ENCODE results near the gene TTC6. TPM values are rescaled to one million over a fixed set of nuclear protein-coding genes. Genes with fewer than 3 reads are reported as not detected.
A peak's percentile ranks its signal among the peaks of the same experiment; 100 is the strongest.

Gene TTC6
- total RNA-seq, 1 donor from 2014 or later: not detected

- TF ChIP-seq, protein P1, sequence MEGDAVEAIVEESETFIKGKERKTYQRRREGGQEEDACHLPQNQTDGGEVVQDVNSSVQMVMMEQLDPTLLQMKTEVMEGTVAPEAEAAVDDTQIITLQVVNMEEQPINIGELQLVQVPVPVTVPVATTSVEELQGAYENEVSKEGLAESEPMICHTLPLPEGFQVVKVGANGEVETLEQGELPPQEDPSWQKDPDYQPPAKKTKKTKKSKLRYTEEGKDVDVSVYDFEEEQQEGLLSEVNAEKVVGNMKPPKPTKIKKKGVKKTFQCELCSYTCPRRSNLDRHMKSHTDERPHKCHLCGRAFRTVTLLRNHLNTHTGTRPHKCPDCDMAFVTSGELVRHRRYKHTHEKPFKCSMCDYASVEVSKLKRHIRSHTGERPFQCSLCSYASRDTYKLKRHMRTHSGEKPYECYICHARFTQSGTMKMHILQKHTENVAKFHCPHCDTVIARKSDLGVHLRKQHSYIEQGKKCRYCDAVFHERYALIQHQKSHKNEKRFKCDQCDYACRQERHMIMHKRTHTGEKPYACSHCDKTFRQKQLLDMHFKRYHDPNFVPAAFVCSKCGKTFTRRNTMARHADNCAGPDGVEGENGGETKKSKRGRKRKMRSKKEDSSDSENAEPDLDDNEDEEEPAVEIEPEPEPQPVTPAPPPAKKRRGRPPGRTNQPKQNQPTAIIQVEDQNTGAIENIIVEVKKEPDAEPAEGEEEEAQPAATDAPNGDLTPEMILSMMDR (IDR thresholded peaks at IDR 0.05; ENCODE audit: insufficient read depth, low read depth, low read length): no peak
- no peak for TF ChIP-seq EZH2 (IDR thresholded peaks at IDR 0.05; ENCODE audit: insufficient read depth, low read length)
- H3K4me1 Mint-ChIP-seq (ENCODE audit: low read depth, unreplicated experiment): no peaks in the 10 kb centered on the region
Observed at GRCh38 chr14:37623971-37624370, 28.5 kb downstream of the TTC6 start.

GRCh38 chr14:37625597-37626595 is 30.5 kb downstream of the TTC6 start:
- Histone ChIP-seq H3K27me3 (ENCODE audit: insufficient read depth, low read length) (no peaks in the 10 kb centered on the region), H3K9ac (ENCODE audit: low read length) (no peak overlapping the region), H3K4me2 (ENCODE audit: low read length) (no peak overlapping the region), H2AFZ (ENCODE audit: low read depth, low read length) (no peak overlapping the region), H3K79me2 (ENCODE audit: insufficient read depth, low read length) (no peaks in the 10 kb centered on the region), H3K36me3 (ENCODE audit: insufficient read depth, low read length) (no peaks in the 10 kb centered on the region), H3K4me3 (ENCODE audit: insufficient read depth, low read depth, low read length) (no peak overlapping the region), H4K20me1 (ENCODE audit: insufficient read depth, low read length) (no peaks in the 10 kb centered on the region), H3K9me3 (ENCODE audit: insufficient read depth, low read depth, low read length) (no peaks in the 10 kb centered on the region), H3K4me1 (ENCODE audit: insufficient read depth, low read length) (peaks cover 8% of the 10 kb centered on the region), H3K27ac (ENCODE audit: low read depth, low read length) (no peak overlapping the region)
- Mint-ChIP-seq H3K27ac (ENCODE audit: unreplicated experiment) (no peak overlapping the region), H3K27me3 (ENCODE audit: low read depth, unreplicated experiment) (peaks cover 30% of the 10 kb centered on the region), H3K36me3 (ENCODE audit: low read depth, unreplicated experiment) (no peaks in the 10 kb centered on the region), H3K4me3 (ENCODE audit: unreplicated experiment) (no peak overlapping the region), H3K9me3 (ENCODE audit: unreplicated experiment) (peaks cover 11% of the 10 kb centered on the region), H3K4me1 (ENCODE audit: low read depth, unreplicated experiment) (no peaks in the 10 kb centered on the region)
- DNase-seq (ENCODE audit: low read depth) (no peak), FAIRE-seq (no peak)
- TF ChIP-seq EZH2 (IDR thresholded peaks at IDR 0.05; ENCODE audit: insufficient read depth, low read length): no peak
- TF ChIP-seq, protein P1 (IDR thresholded peaks at IDR 0.05; ENCODE audit: insufficient read depth, low read depth, low read length): no peak

More at GRCh38 chr14:37623971-37624370, 28.5 kb downstream of the TTC6 start:
- Histone ChIP-seq H3K4me1 (ENCODE audit: insufficient read depth, low read length) (peaks cover 8% of the 10 kb centered on the region), H3K9me3 (ENCODE audit: insufficient read depth, low read depth, low read length) (no peaks in the 10 kb centered on the region), H4K20me1 (ENCODE audit: insufficient read depth, low read length) (no peaks in the 10 kb centered on the region), H3K4me2 (ENCODE audit: low read length) (peak overlapping the region; percentile 86), H3K27ac (ENCODE audit: low read depth, low read length) (peak overlapping the region; percentile 27), H3K9ac (ENCODE audit: low read length) (no peak overlapping the region), H3K79me2 (ENCODE audit: insufficient read depth, low read length) (no peaks in the 10 kb centered on the region), H2AFZ (ENCODE audit: low read depth, low read length) (no peak overlapping the region), H3K27me3 (ENCODE audit: insufficient read depth, low read length) (no peaks in the 10 kb centered on the region), H3K36me3 (ENCODE audit: insufficient read depth, low read length) (no peaks in the 10 kb centered on the region), H3K4me3 (ENCODE audit: insufficient read depth, low read depth, low read length) (no peak overlapping the region)
- Mint-ChIP-seq H3K27ac (ENCODE audit: unreplicated experiment) (no peak overlapping the region), H3K36me3 (ENCODE audit: low read depth, unreplicated experiment) (no peaks in the 10 kb centered on the region), H3K9me3 (ENCODE audit: unreplicated experiment) (peaks cover 3% of the 10 kb centered on the region), H3K27me3 (ENCODE audit: low read depth, unreplicated experiment) (peaks cover 36% of the 10 kb centered on the region), H3K4me3 (ENCODE audit: unreplicated experiment) (no peak overlapping the region)
- DNase-seq (ENCODE audit: low read depth) (peak; percentile 3), FAIRE-seq (no peak)

DNA sequence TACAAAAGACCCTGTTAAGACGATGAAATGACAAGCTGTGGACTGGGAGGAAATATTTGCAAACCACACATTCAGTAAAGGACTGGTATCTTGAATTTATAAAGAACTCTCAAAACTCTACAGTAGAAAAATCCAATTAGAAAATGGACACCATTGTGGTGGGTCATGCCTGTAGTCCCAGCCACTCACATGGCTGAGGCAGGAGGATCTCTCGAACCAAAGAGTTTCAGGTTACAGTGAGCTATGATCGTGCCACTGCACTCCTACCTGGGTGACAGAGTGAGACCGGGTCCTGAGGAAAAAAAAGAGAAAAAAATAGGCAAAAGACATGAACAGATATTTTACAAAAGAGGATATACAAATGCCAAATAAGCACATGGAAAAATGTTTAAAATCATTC is 41.9 kb downstream of the TTC6 start:
- Histone ChIP-seq H3K36me3 (ENCODE audit: insufficient read depth, low read length) (no peaks in the 10 kb centered on the region), H3K27me3 (ENCODE audit: insufficient read depth, low read length) (no peaks in the 10 kb centered on the region)
- FAIRE-seq: no peak

More for the DNA sequence above, 41.9 kb downstream of the TTC6 start:
- Mint-ChIP-seq H3K36me3 (ENCODE audit: low read depth, unreplicated experiment) (no peaks in the 10 kb centered on the region), H3K4me1 (ENCODE audit: low read depth, unreplicated experiment) (no peaks in the 10 kb centered on the region), H3K27ac (ENCODE audit: unreplicated experiment) (no peak overlapping the region), H3K9me3 (ENCODE audit: unreplicated experiment) (no peaks in the 10 kb centered on the region), H3K4me3 (ENCODE audit: unreplicated experiment) (no peak overlapping the region), H3K27me3 (ENCODE audit: low read depth, unreplicated experiment) (peaks cover 3% of the 10 kb centered on the region)
- Histone ChIP-seq H3K9me3 (ENCODE audit: insufficient read depth, low read depth, low read length) (no peaks in the 10 kb centered on the region), H3K4me3 (ENCODE audit: insufficient read depth, low read depth, low read length) (no peak overlapping the region), H4K20me1 (ENCODE audit: insufficient read depth, low read length) (no peaks in the 10 kb centered on the region), H3K9ac (ENCODE audit: low read length) (no peak overlapping the region), H3K4me1 (ENCODE audit: insufficient read depth, low read length) (no peaks in the 10 kb centered on the region), H3K4me2 (ENCODE audit: low read length) (no peak overlapping the region), H3K79me2 (ENCODE audit: insufficient read depth, low read length) (no peaks in the 10 kb centered on the region), H3K27ac (ENCODE audit: low read depth, low read length) (no peak overlapping the region), H2AFZ (ENCODE audit: low read depth, low read length) (no peak overlapping the region)
- TF ChIP-seq EZH2 (IDR thresholded peaks at IDR 0.05; ENCODE audit: insufficient read depth, low read length): no peak
- TF ChIP-seq, protein P1 (IDR thresholded peaks at IDR 0.05; ENCODE audit: insufficient read depth, low read depth, low read length): no peak
- DNase-seq (ENCODE audit: low read depth): no peak

Measured in astrocyte (in vitro differentiated cells and primary cell).